Neural cell (in vitro differentiated cells): ENCODE measurements around the gene MS4A15. TPM values are rescaled to one million over a fixed set of nuclear protein-coding genes. Genes with fewer than 3 reads are reported as not detected.
"Not testable (repeated sequence)": the region's sequence is repeated elsewhere in the genome, so short reads cannot be mapped to it uniquely, and the experiment has no call there.

Source experiments
- H2AFZ ChIP-seq: fragments of 200-600, 300-800 bp; sonication (generic), shearing (Covaris generic); 2 replicates; pipeline ENCODE4 v1.6.0; 2014; ENCODE audit warnings: low read depth, mild to moderate bottlenecking, antibody characterized with exemption, low read length, moderate library complexity
- H3F3A ChIP-seq: fragments of 200-600 bp; shearing (Covaris generic); 2 replicates; pipeline ENCODE4 v1.6.1; 2016; ENCODE audit warnings: mild to moderate bottlenecking, moderate library complexity, mixed read lengths, antibody characterized with exemption, low read length; ENCODE audit not compliant: insufficient read depth, poor library complexity, severe bottlenecking
- H3K27ac ChIP-seq: fragments of 200-600, 300-800 bp; sonication (generic), shearing (Covaris generic); 2 replicates; pipeline ENCODE4 v1.5.1; 2014; ENCODE audit warnings: mild to moderate bottlenecking, low read length, moderate library complexity
- H3K27me3 ChIP-seq: fragments of 300-800, 200-600 bp; sonication (generic), shearing (Covaris generic); 2 replicates; pipeline ENCODE4 v1.6.0; 2014; ENCODE audit warnings: mild to moderate bottlenecking, low read depth, low read length, moderate library complexity; ENCODE audit not compliant: insufficient read depth
- H3K36me3 ChIP-seq: fragments of 300-800, 200-600 bp; sonication (generic), shearing (Covaris generic); 2 replicates; pipeline ENCODE4 v1.5.1; 2014; ENCODE audit warnings: mild to moderate bottlenecking, antibody characterized with exemption, low read length, moderate library complexity; ENCODE audit not compliant: insufficient read depth
- H3K4me2 ChIP-seq: fragments of 300-800, 200-600 bp; sonication (generic), shearing (Covaris generic); 2 replicates; pipeline ENCODE4 v1.6.0; 2014; ENCODE audit warnings: mild to moderate bottlenecking, low read length
- H3K4me3 ChIP-seq: fragments of 300-800, 200-600 bp; sonication (generic), shearing (Covaris generic); 2 replicates; pipeline ENCODE4 v1.5.1; 2014; ENCODE audit warnings: mild to moderate bottlenecking, low read length, moderate library complexity
- H3K79me2 ChIP-seq: fragments of 200-600 bp; shearing (Covaris generic); replicated peaks from 2 replicates; pipeline ENCODE4 v1.6.0; 2014; ENCODE audit warnings: mild to moderate bottlenecking, low read length, moderate library complexity; ENCODE audit not compliant: insufficient read depth
- H3K9ac ChIP-seq: fragments of 300-800, 200-600 bp; sonication (generic), shearing (Covaris generic); 2 replicates; pipeline ENCODE4 v1.6.1; 2016; ENCODE audit warnings: mild to moderate bottlenecking, low read length, mixed read lengths
- H3K9me2 ChIP-seq: fragments of 200-600 bp; shearing (Covaris generic); 2 replicates; pipeline ENCODE4 v1.6.1; 2016; ENCODE audit warnings: mild to moderate bottlenecking, low read length, mixed read lengths; ENCODE audit not compliant: insufficient read depth
- H3K9me3 ChIP-seq: fragments of 200-600, 300-800 bp; sonication (generic), shearing (Covaris generic); 2 replicates; pipeline ENCODE4 v1.6.1; 2016; ENCODE audit warnings: mild to moderate bottlenecking, mixed run types, low read length, moderate library complexity, mixed read lengths
- H4K20me1 ChIP-seq: fragments of 200-600 bp; shearing (Covaris generic); 2 replicates; pipeline ENCODE4 v1.6.1; 2016; ENCODE audit warnings: mild to moderate bottlenecking, mixed run types; ENCODE audit not compliant: insufficient read depth
- CTCF ChIP-seq: fragments of 450-650 bp; IDR thresholded peaks from 2 replicates; pipeline ENCODE4 v1.5.1; 2014; ENCODE audit warnings: antibody characterized with exemption, mild to moderate bottlenecking, moderate library complexity; ENCODE audit not compliant: poor library complexity, severe bottlenecking
- EP300 ChIP-seq: fragments of 450-650 bp; conservative IDR thresholded peaks from 2 replicates; pipeline ENCODE4 v1.6.1; 2014; ENCODE audit warnings: antibody characterized with exemption, mild to moderate bottlenecking, moderate library complexity; ENCODE audit not compliant: poor library complexity, severe bottlenecking
- EZH2 ChIP-seq: fragments of 200-600, 300-800 bp; shearing (Covaris generic), sonication (generic); IDR thresholded peaks from 2 replicates; pipeline ENCODE4 v1.6.1; 2014; ENCODE audit warnings: antibody characterized with exemption, low read length, borderline replicate concordance, mild to moderate bottlenecking; ENCODE audit not compliant: insufficient read depth, poor library complexity, severe bottlenecking
- MXI1 ChIP-seq: fragments of 450-650 bp; conservative IDR thresholded peaks from 2 replicates; pipeline ENCODE4 v1.6.1; 2014; ENCODE audit warnings: antibody characterized with exemption, mild to moderate bottlenecking; ENCODE audit not compliant: poor library complexity, severe bottlenecking
- POLR2AphosphoS5 ChIP-seq: IDR thresholded peaks from 2 replicates; pipeline ENCODE4 v1.6.1; 2012
- RAD21 ChIP-seq: fragments of 450-650 bp; conservative IDR thresholded peaks from 2 replicates; pipeline ENCODE4 v1.6.1; 2014; ENCODE audit warnings: antibody characterized with exemption, mild to moderate bottlenecking, moderate library complexity
- REST ChIP-seq: IDR thresholded peaks from 2 replicates; pipeline ENCODE4 v1.6.1; 2012; ENCODE audit warnings: borderline replicate concordance
- SMC3 ChIP-seq: fragments of 450-650 bp; conservative IDR thresholded peaks from 2 replicates; pipeline ENCODE4 v1.6.1; 2014; ENCODE audit warnings: antibody characterized with exemption, mild to moderate bottlenecking, moderate library complexity; ENCODE audit not compliant: poor library complexity
- TAF1 ChIP-seq: IDR thresholded peaks from 2 replicates; pipeline ENCODE4 v1.6.1; 2012; ENCODE audit warnings: low read depth
- polyA plus RNA-seq: library from polyadenylated mRNA; depleted of rRNA; stranded (reverse); fragments of >200 nt; gene quantifications from 2 replicates; pipeline ENCODE4 v1.2.3, GENCODE V29; 2014

Gene MS4A15
- polyA plus RNA-seq, 1 donor from 2014 or later = not detected

DNA sequence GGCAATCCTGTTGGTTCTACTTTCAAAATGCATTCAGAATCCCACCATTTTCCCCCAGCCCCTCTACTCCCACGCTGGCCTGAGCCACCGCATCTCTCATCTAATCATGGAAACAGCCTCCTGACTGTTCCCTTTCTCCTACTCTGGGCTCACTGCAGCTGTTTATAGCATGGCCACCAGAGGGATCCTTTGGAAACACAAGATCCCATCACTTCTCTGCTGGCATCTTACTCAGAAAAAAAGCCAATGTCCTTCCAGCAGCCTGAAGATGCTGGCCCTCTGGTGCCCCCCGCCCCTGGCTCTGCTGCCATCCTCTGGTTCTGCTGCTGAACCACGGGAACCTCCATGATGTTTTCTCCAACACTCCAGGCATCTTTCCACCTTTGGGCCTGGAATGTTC lies 46.2 kb upstream of the MS4A15 start:
- no peaks in the 10 kb centered on the region for H3K79me2 ChIP-seq
- no peak overlapping the region for H2AFZ ChIP-seq
- no peaks in the 10 kb centered on the region for H4K20me1 ChIP-seq
- no peak for TF ChIP-seq EZH2
- no peak for TF ChIP-seq EP300
- no peak for TF ChIP-seq POLR2AphosphoS5
- TF ChIP-seq TAF1 = no peak
- no peak for TF ChIP-seq SMC3
- TF ChIP-seq REST = no peak
- H3K9me2 ChIP-seq = no peaks in the 10 kb centered on the region
- H3K36me3 ChIP-seq = no peaks in the 10 kb centered on the region
- no peak overlapping the region for H3K4me2 ChIP-seq
- no peak overlapping the region for H3K27ac ChIP-seq
- no peaks in the 10 kb centered on the region for H3K9me3 ChIP-seq
- H3K27me3 ChIP-seq = no peaks in the 10 kb centered on the region
- H3K9ac ChIP-seq = no peak overlapping the region
- H3K4me3 ChIP-seq = no peak overlapping the region
- no peaks in the 10 kb centered on the region for H3F3A ChIP-seq

DNA sequence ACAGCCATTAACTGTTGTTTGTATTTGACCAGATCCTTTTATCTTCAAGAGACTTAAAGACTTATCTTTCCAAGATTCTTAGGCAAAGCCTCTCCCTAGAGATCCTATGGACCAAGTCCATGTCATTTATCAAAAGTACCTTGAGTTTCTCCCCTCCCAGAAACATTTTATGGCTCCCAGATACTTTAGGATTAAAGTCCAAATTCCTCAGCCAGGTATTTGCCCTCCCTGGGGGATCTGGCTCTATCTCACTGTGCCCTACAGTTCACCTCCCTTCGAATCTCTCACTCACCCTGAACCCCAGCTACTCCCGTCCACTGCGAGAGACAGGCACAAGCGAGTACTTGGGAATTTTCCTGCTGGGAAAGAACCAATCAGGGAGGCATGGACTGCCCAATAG lies 45.4 kb upstream of the MS4A15 start:
- TF ChIP-seq EP300 = no peak
- no peak for TF ChIP-seq SMC3
- no peak for TF ChIP-seq RAD21
- no peak for TF ChIP-seq CTCF
- TF ChIP-seq MXI1 = no peak
- TF ChIP-seq REST = no peak
- no peak for TF ChIP-seq EZH2
- TF ChIP-seq TAF1 = no peak
- TF ChIP-seq POLR2AphosphoS5 = no peak
- no peaks in the 10 kb centered on the region for H3K9me3 ChIP-seq
- no peaks in the 10 kb centered on the region for H3K9me2 ChIP-seq
- H3K9ac ChIP-seq = no peak overlapping the region
- no peaks in the 10 kb centered on the region for H4K20me1 ChIP-seq
- H3K27ac ChIP-seq = no peak overlapping the region
- H3K27me3 ChIP-seq = no peaks in the 10 kb centered on the region
- H3K4me2 ChIP-seq = no peak overlapping the region
- no peaks in the 10 kb centered on the region for H3K79me2 ChIP-seq
- no peak overlapping the region for H2AFZ ChIP-seq
- no peaks in the 10 kb centered on the region for H3F3A ChIP-seq
- H3K36me3 ChIP-seq = no peaks in the 10 kb centered on the region
- no peak overlapping the region for H3K4me3 ChIP-seq

- not testable (repeated sequence) for H3K9me3 ChIP-seq, H3K4me2 ChIP-seq, H3K36me3 ChIP-seq, H3K27ac ChIP-seq, H3F3A ChIP-seq, H3K4me3 ChIP-seq, H3K9me2 ChIP-seq, H2AFZ ChIP-seq, H3K79me2 ChIP-seq, H3K9ac ChIP-seq, H3K27me3 ChIP-seq, H4K20me1 ChIP-seq
These were observed 43.2 kb upstream of the MS4A15 start for GRCh38 chr11:60713423-60713822.
